Testis (tissue), 2 donors: ENCODE measurements around the gene XRCC1.

ENCODE experiments used
- CTCF ChIP-seq, 3 experiments: fragments of 450-650 bp in 2 of 3; fragments of 200-600 bp in 1 of 3; sonication (generic) in 1 of 3; IDR thresholded peaks; one replicate each; pipeline ENCODE4 v1.5.1; 2016 to 2019; ENCODE audit warnings: antibody characterized with exemption in 3 of 3, mild to moderate bottlenecking in 2 of 3, moderate library complexity in 1 of 3
- POLR2A ChIP-seq: fragments of 450-650 bp; IDR thresholded peaks from one replicate; pipeline ENCODE4 v1.6.1; 2017; ENCODE audit warnings: antibody characterized with exemption, mild to moderate bottlenecking, moderate library complexity

GRCh38 chr19:43507880-43508279 lies 67.4 kb downstream of the XRCC1 start:
- no peak for TF ChIP-seq CTCF (IDR thresholded peaks at IDR 0.05)
- TF ChIP-seq POLR2A: no peak
